HG03460 (cell line): Measurements from ENCODE around the gene SLC22A5.

Source experiments
- ATAC-seq: cut with Tn5 transposase; IDR thresholded peaks from one replicate; pipeline ENCODE4 v1.9.1; 2021; ENCODE audit not compliant: unreplicated experiment

SLC22A5 gene

DNA sequence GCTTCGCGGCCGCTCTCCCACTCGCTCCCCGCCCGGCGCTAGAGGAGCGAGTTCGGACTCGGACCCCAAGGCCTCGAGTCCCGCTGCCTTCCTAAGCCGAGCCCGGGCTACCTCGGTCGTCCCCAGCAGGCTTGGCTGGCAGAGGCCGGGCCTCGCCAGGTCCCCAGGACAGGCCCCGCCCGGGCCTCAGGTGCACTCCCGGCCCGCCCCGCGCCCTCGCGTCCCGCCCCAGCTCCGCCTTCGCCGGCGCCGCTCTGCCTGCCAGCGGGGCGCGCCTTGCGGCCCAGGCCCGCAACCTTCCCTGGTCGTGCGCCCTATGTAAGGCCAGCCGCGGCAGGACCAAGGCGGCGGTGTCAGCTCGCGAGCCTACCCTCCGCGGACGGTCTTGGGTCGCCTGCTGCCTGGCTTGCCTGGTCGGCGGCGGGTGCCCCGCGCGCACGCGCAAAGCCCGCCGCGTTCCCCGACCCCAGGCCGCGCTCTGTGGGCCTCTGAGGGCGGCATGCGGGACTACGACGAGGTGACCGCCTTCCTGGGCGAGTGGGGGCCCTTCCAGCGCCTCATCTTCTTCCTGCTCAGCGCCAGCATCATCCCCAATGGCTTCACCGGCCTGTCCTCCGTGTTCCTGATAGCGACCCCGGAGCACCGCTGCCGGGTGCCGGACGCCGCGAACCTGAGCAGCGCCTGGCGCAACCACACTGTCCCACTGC lies at the start of gene SLC22A5:
TSS of gene SLC22A5 (plus strand) at position 237 of the 707 bp plus-strand sequence. CDS start at position 500, 263 bp downstream.
- ATAC-seq, result peak; percentile 83

DNA sequence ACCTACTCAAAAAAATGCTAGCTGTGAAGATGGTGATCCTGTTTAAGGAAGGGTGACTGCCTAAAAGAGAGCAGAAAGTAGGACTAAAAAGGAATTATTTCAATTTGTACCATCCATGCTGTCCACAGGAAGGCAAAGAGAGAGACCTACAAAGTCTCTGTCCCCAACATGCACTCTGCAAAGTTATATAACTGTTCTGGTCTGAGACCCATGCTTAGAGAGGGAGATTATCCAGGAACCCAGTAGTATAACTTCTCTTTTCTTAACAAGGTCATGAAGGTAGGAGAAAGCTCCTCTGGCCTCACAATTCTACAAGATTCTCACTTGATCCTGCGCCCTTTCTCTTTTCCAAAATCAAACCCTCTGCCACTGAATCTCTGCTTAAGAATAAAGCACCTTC lies 49.5 kb upstream of the SLC22A5 start:
- no peak for ATAC-seq

DNA sequence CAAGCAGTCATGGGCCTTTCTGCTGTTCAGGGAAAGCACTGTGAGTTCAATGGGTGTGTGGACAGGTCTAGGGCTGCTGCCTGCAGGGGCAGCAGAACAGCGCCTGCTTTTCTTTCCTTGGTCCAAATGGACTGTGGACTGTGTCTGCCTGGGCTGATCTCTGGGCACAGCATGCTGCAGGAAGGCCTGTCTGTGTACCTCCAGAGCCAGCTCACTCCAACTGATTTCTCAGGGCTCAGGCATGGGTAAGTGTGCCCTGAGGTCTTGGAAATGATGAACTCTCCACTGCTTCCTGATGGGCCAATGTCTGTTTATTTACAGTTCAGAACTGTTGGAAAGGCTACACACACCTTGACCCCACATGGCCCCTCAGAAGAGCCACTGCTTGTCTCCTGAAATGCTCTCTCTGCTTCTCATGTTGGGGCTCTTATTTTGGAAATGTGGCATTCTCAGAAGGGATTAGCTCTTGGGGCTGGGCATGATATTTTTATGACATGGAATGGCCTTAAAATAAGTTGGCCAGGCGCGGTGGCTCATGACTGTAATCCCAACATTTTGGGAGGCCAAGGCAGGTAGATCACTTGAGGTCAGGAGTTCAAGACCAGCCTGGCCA lies 48.3 kb upstream of the SLC22A5 start:
- ATAC-seq, result no peak

DNA sequence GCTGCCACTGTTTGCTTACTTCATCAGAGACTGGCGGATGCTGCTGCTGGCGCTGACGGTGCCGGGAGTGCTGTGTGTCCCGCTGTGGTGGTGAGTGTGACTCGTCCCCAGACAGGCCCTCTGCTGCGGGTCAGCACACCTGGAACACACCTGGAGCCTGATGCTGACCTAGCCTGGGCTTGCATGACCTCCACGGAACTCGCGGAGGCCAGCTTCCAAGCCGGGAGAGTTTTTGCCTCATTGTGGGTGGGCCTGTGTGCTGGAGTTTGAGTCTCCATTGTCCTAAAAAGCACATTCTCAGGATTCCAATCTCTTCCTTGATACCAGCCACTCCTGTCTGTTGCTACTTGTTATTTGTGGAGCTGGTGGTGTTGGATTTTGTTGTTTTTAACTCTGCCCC lies 47.2 kb upstream of the SLC22A5 start:
- no peak for ATAC-seq

DNA sequence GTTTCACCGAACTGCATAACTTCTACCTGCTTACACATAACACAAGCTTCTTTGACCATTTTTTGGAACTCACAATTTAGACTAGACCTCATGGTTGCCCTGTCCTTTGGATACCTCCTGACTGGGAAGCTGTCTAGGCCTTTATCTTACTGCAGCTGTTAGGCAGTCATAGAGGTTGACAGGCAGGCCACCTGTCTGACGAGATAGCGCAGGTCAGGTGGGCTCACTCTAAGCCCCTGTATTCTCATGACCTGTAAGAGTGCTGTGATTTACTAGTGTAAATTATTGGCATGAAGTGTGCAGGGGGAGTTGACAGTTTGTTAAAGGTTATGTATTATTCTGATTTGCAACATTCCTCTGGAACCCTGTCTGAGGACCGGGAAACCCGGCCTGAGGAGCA lies 46.3 kb upstream of the SLC22A5 start:
- no peak for ATAC-seq

DNA sequence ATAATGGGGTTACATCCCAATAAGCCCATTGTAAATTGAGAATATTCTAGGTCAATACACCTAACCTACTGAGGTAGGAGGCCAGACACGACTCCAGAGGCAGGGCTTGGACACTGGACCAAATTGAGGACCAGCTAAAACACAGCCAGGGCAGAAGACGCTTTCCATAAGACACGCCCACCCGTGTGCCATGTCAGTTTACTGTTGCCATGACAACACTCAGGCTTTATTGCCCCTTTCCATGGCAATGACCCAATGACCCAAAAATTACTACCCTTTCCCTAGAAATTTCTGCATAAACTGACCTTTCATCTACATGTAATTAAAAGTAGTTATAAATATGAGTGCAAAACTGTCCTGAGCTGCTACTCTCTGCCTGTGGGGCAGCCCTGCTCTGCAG lies 43.8 kb upstream of the SLC22A5 start:
- no peak for ATAC-seq

DNA sequence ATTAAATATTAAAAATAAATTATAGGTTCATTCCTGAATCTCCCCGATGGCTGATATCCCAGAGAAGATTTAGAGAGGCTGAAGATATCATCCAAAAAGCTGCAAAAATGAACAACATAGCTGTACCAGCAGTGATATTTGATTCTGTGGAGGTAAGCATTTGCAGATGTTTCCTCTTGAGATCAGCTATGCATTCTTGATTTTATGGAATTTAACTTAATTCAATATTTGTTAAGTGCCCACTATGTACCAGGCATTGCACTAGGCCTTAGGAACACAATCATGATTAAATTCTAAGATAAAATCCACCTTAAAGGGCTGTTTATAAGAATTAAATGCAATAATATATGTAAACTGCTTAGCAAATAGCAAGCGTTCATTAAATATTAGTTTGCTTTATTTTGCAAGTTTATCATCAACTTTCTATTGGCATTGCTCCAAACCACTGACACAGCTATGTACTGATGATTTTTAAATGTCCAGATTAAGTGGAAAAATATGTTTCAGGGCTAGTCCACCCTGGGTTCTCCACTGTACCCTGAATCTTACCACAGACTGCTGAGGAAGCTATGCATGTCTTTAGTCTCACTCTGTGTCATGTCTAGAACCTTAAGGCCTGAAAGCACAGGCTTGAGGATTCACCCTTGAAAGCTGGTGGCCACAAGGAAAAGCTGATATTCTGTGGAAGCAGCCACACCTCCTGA lies 42.1 kb upstream of the SLC22A5 start:
- no peak for ATAC-seq

DNA sequence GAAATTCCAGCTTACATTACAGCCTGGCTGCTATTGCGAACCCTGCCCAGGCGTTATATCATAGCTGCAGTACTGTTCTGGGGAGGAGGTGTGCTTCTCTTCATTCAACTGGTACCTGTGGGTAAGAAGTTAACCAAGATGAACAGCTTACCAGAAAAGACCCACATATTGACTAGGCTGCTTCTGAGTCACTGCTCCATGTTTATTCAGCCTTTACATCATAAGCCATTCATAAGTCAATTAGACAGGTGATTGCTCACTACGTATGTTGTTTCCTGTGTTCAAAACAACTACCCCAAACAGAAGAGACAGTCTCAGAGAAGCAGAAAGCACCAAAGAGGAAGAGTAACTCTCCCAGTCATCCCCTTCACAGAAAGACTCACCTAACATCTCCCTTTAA lies 34.7 kb upstream of the SLC22A5 start:
- no peak for ATAC-seq

DNA sequence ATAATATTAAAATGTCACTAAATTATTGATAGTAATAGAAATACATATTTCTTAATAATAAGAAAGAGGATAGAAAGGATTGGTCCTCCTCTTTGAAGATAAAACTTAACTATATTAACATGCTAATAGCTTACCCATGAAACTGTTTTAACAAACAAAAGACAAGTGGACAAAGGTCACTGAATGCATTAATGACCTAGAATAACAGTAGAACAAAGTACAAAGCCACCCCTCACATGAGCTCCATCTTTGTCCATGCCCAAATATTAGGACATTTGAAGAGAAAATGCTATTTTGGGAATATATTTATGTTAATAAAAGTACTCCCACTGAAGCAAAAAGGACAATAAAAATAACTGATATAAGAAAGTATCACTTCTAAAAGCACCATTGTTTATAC lies 34.1 kb upstream of the SLC22A5 start:
- ATAC-seq, result no peak

DNA sequence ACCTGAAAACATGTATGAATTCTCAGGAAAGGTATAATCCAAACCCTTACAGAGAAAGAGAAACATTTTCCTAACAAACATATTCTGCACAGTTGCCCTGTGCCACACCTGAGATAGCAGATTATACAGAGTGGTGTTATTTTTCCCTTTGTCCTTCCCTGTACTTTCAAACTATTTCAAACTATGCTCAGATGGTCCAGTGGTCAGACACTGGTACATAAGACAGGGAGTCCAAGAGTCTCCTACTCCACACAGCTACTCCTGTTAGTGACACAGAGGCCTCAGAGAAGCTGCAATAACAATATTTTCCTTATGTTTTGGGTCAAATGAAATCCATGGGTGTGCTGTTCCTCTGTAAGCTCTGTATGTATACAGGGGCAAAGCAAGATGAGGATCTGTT lies 30.0 kb upstream of the SLC22A5 start:
- ATAC-seq, result no peak

DNA sequence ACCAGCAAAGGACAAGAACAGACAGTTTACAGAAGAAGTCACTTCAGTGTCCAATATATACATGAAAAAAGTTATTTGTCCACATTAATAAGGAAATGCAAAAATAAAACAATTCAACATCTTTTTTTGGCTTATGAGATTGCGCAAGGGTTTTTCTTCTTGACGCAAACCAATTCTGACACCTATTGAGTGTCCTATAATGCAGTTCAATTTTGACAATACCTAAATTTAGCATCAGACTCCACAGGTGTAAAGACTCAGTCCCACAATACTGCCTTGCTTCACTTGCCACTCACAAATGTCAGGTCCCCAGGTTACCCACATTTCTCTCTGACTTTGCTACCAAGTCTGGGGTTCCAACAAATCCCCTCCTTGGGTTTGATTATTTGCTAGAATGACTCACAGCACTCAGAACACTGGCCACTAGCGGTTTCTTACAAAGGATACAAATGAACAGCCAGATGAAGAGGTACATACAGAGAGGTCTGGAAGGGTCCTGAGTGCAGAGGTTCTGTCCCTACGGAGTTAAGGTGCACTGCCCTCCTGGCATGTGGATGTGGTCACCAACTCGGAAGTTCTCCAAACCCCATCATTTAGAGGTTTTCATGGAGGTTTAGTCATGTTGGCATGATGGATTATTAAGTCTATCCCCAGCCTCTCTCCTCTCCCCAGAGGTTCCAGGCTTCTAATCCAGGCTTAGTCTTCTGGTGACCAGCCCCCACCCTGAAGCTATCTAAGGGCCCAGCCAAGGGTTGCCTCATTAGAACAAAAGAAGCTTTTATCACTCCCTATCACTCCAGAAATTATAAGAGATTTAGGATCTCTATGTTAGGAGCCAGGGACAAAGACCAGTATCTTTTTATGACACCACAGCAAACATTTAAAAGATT lies 27.0 kb upstream of the SLC22A5 start:
- no peak for ATAC-seq

DNA sequence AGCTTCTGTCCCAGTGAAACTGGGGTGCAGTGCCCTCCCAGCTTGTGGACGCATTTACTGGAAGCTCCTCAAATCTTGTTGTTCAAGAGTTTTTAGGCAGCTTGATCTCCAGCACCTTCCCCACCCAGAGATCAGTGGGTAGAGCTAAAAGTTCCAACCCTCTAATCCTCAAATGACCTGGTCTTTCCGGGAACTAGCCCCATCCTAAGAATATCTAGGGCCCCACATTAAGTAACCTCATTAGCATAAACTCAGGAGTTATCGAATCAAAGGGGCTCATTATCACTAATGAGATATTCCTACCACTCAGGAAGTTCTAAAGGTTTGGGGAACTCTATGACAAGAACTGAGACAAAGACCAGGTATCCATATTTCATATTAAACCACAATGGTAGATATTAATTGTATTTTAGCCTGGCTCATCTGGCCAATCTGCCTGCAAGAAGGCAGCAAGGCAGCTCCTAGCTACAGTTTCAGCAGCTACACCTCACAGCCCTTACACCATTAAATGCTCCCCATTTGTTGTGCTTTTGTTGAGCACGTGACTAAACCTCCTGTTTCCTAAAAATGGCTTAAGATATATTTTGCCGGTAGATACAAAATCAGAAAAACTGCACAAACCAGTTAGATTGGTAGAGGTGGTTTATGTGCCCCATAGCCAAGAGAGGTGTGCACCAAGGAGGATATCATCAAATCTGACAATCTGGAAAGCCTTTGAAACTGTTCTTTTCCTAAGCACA lies 24.6 kb upstream of the SLC22A5 start:
- ATAC-seq, result no peak

DNA sequence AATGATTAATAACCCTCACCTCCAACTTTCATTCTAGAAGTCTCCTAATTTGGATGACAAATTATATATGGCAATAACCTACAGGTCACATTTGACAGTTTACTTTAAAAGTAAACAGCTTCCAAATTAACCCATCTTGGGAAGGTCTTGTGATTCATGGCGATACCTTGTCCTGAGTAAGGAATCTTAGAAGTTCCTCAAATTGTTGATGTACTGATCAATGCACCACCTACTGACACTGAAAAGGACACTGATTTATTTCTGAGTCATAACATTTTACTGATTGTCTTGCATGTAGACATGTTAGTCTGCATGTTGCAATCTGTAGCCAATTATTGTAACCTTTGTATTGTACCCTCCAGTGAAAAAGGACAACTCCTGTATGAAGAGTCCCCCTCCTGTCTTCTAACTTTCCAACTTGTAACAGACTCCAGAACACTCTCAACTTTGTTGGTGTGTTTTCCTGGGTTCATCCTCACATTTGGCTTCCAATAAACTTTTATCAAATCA lies 16.0 kb upstream of the SLC22A5 start:
- no peak for ATAC-seq

DNA sequence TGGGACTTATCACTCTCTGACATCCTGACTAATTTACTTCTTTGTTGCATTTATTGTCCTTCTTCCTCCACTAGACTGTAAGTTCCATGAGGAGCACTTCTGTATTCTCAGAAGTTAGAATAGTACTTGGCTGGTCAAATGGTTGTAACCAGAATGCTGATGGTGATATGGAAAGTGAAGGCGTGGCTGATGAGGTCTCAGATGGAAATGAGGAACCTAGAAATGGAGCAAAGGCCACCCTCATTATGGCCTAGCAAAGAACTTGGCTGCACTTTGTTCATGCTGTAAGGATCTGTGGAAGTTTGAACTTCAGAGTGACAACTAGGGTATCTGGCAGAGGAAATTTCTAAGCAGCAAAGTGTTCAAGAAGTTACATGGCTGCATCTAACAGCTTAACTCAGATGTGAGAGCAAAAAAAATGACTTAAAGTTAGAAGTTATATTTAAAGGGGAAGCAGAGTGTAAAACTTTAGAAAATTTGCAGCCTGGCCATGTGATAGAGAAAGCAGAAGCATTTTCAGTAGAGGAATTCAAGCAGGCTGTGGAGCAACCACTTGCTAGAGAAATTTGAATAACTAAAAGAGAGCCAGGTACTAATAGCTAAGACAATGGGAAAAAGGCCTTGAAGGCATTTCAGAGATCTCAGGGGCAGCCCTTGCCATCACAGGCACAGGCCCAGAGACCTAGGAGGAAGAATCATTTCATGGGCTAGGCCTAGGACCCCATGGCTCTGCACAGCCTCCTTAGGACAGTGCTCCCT lies 14.9 kb upstream of the SLC22A5 start:
- no peak for ATAC-seq

DNA sequence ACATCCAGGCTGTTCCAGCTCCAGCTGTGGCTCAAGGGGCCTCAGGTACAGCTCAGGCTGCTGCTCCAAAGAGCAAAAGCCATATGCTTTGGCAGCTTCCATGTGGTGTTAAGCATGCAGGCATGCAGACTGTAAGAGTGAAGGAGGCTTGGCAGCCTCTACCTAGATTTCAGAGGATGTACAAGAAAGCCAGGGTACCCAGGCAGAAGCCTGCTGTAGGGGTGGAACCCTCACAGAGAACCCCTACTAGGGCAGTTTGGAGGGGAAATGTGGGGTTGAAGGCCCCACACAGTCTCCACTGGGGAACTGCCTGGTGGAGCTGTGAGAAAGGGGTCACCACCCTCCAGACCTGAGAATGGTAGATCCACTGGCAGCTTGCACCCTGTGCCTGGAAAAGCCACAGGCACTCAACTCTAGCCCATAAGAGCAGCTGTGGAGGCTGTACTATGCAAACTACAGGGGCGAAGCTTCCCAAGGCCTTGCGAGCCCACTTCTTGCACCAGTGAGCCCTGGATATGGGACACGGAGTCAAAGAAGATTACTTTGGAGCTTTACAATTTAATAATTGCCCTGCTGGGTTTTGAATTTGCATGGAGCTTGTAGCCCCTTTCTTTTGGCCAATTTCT lies 14.3 kb upstream of the SLC22A5 start:
- no peak for ATAC-seq

DNA sequence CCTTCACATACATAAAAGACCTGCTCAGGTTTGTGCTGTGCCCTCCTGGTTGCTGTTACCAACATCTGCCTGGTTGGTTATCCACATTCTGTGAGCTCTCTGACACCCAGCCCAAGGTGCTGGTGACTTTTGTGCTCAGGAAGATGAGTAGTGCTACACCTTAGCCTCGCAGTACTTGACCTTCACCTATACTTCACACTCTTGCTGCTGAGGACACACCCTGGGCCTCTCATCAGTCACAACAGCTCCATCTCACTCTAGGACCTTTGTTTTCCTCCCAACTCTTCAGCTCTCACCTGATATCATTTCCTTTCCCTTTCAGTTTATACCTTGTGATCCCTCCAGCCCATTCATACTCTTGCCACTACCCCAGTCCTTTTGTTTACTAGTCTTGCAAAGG lies 10.7 kb upstream of the SLC22A5 start:
- ATAC-seq, result no peak

DNA sequence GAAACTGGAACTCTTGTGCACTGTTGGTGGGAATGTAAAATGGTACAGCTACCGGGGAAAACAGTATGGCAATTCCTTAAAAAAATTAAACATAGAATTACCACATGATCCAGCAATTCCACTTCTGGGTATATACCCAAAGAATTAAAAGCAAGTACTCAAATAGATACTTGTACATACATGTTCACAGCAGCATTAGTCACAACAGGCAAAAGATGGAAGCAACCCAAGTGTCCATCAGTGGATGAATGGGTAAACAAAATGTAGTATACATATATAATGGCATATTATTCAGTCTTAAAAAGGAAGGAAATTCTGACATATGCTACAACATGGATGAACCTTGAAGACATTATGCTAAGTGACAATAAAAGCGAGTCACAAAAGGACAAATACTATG lies 7.4 kb upstream of the SLC22A5 start:
- no peak for ATAC-seq

DNA sequence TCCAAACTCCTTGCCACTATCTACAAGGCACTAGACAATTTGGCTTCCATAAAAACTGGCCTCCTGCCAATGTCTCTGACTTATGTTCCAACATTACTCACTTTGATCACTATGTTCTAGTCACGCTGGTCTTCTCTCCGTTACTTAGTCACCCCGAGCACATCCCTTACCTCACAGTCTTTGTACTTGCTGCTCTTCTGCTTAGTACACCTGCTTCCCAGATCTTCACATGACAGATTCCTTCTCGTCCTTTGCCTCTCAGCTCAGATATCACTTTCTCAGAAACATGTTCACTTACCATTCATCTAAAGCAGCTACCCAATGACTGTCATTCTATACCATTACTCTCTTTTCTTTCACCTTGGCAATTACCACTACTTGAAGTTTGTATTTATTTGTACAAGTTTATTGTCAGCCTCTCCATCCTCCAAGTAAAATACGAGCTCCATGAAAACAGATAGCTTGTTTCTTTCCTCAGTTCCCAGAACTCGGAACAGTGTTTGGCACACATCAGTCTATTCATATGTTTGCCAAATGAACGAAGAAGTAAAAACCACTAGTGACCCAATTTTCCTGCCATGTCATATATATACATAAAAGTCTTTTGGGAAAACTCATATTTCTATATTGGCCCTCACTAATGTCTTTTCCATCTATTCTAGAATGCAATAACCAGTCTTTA lies 5.9 kb upstream of the SLC22A5 start:
- no peak for ATAC-seq

DNA sequence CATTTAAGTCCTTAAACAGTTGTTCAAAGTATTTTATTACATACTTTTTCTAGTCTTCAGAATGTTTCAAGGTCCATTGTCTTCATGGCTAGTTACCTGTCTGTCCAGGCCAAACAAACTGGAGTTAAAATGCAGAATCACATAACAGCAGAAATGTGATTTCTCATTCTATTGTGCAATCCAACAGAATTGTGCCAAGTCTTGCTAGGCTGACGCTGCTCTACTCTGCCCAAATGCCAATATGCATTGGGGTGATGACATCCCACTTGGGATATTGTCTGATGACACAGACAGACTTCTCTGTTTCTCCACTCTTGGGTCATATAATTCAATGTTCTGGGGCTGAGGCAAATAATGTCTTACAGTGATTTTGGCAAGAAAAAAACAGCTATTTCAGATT lies 5.2 kb upstream of the SLC22A5 start:
- no peak for ATAC-seq
